HepG2 (cell line): ENCODE results near the gene DLG5. TPM values are rescaled to one million over a fixed set of nuclear protein-coding genes. Genes with fewer than 3 reads are reported as not detected.

Experiments used
- CAMTA2 ChIP-seq: sonication (generic); formaldehyde crosslinking; IDR thresholded peaks from 2 replicates; pipeline ENCODE4 v1.4.0; 2020; ENCODE audit warnings: mild to moderate bottlenecking, missing genetic modification reagents, borderline replicate concordance
- ZFP36 ChIP-seq: fragments of 150-350 bp; IDR thresholded peaks from 2 replicates; pipeline ENCODE4 v1.6.1; 2018; ENCODE audit warnings: borderline replicate concordance, low read length, low read depth; ENCODE audit not compliant: partially characterized antibody
- ZNF317 ChIP-seq: sonication (generic); formaldehyde crosslinking; IDR thresholded peaks from 2 replicates; pipeline ENCODE4 v1.5.0; 2020; ENCODE audit warnings: mild to moderate bottlenecking, missing genetic modification reagents
- ZNF550 ChIP-seq: sonication (generic); formaldehyde crosslinking; IDR thresholded peaks from 2 replicates; pipeline ENCODE4 v1.4.0; 2020; ENCODE audit warnings: mild to moderate bottlenecking, missing genetic modification reagents, borderline replicate concordance
- ZNF616 ChIP-seq: sonication (generic); formaldehyde crosslinking; IDR thresholded peaks from 2 replicates; pipeline ENCODE4 v1.5.0; 2020; ENCODE audit warnings: low read depth, mild to moderate bottlenecking, missing genetic modification reagents
- polyA plus RNA-seq, 8 experiments: library from polyadenylated mRNA; depleted of rRNA in 3 of 8; stranded (reverse) in 7 of 8; unstranded in 1 of 8; fragments of >200 nt; fragmentation: Illumina TruSeq in 4 of 8; extraction: Trizol in 4 of 8; gene quantifications; 2 replicates each; pipeline versions ENCODE4 v1.2.1 to v1.2.3, GENCODE V29; 2011 to 2016; ENCODE audit warnings: low read depth in 4 of 8, missing spikeins in 1 of 8, mixed read lengths in 1 of 8; ENCODE audit not compliant: insufficient read depth in 1 of 8
- total RNA-seq, 5 experiments: library from RNA; depleted of rRNA; stranded (reverse); fragments of >200 nt; fragmentation: Illumina TruSeq; extraction: Trizol; gene quantifications; 2 replicates each; pipeline ENCODE4 v1.2.3, GENCODE V29; 2016; ENCODE audit warnings: low read depth in 1 of 5
- TF ChIP-seq, protein P1 (sequence below): sonication (generic); formaldehyde crosslinking; IDR thresholded peaks from 2 replicates; pipeline ENCODE4; 2020; ENCODE audit warnings: missing genetic modification reagents, mild to moderate bottlenecking, borderline replicate concordance
- TF ChIP-seq, protein P2 (sequence below): IDR thresholded peaks from 2 replicates; pipeline ENCODE4 v1.6.1; 2016; ENCODE audit warnings: missing compliant biosample characterization, missing genetic modification reagents, borderline replicate concordance

Gene DLG5
- total and polyA plus RNA-seq, 2 of the 13 experiments (the other 11 are each of a cell fraction or from before 2014, with no cell fraction given), result 15.5 to 18.2 TPM

DNA sequence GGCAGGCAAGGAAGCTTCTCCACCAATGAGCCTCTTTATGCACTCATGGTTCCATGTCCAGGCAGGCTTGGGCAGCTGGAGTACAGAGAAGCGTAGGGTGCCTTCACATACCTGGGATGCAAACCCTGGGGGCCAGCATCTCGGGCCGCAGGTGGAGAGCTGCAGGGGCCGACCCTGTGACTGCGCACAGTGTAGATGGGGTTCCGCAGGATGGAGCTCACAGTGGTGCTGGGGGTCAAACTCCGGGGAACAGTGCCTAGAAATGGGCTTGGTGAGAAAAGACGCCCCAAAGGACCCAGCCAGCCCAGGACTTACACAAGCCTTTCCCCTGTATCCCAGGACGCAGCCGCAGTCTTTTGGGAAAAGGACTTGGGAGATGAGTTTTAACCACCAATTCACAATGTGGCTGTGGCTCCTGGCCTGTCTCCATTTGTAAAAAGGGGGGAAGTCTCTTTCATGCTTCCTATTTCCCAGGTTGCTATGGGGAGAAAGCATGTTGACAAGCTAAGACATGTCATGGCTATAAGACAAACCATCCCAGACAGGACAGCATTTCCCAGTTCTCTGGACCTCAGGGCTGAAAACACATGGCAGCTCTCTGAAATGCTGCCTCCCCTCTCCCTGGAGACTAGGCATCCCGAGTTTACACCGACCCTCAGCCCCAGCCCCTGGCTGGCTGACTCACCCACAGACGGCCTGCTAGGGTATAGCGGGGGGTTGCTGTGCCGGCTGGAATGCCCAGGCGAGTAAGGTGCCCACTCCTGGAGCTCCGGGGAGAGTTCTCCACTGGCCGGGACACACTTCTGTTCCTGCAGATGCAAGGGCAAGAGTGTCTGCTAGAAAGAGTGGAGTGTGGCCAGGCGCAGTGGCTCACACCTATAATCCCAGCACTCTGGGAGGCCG lies 107.1 kb downstream of the DLG5 start (continued):
- TF ChIP-seq, protein P1, sequence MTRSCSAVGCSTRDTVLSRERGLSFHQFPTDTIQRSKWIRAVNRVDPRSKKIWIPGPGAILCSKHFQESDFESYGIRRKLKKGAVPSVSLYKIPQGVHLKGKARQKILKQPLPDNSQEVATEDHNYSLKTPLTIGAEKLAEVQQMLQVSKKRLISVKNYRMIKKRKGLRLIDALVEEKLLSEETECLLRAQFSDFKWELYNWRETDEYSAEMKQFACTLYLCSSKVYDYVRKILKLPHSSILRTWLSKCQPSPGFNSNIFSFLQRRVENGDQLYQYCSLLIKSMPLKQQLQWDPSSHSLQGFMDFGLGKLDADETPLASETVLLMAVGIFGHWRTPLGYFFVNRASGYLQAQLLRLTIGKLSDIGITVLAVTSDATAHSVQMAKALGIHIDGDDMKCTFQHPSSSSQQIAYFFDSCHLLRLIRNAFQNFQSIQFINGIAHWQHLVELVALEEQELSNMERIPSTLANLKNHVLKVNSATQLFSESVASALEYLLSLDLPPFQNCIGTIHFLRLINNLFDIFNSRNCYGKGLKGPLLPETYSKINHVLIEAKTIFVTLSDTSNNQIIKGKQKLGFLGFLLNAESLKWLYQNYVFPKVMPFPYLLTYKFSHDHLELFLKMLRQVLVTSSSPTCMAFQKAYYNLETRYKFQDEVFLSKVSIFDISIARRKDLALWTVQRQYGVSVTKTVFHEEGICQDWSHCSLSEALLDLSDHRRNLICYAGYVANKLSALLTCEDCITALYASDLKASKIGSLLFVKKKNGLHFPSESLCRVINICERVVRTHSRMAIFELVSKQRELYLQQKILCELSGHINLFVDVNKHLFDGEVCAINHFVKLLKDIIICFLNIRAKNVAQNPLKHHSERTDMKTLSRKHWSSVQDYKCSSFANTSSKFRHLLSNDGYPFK (CRISPR knock-in tag), result no peak
- no peak for TF ChIP-seq ZNF616 (CRISPR knock-in tag)
- no peak for TF ChIP-seq ZNF317 (CRISPR knock-in tag)
- TF ChIP-seq, protein P2, sequence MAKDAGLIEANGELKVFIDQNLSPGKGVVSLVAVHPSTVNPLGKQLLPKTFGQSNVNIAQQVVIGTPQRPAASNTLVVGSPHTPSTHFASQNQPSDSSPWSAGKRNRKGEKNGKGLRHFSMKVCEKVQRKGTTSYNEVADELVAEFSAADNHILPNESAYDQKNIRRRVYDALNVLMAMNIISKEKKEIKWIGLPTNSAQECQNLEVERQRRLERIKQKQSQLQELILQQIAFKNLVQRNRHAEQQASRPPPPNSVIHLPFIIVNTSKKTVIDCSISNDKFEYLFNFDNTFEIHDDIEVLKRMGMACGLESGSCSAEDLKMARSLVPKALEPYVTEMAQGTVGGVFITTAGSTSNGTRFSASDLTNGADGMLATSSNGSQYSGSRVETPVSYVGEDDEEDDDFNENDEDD (CRISPR knock-in tag), result no peak
- no peak for TF ChIP-seq ZNF550 (CRISPR knock-in tag)
- TF ChIP-seq ZFP36, result no peak
- TF ChIP-seq CAMTA2 (CRISPR knock-in tag), result no peak
